A549 (cell line): ENCODE results near the gene TSKU.
"Not testable (repeated sequence)": the region's sequence is repeated elsewhere in the genome, so short reads cannot be mapped to it uniquely, and the experiment has no call there.

Source experiments
- HDAC2 ChIP-seq: fragments of 200-600 bp; sonication (generic); IDR thresholded peaks from 2 replicates; pipeline ENCODE4 v1.6.1; 2016
- JUN ChIP-seq, 2 experiments: fragments of >200 bp; sonication (Bioruptor Twin); formaldehyde crosslinking; IDR thresholded peaks; 2 replicates in 1 of 2; 3 replicates in 1 of 2; pipeline ENCODE4 v1.6.1; 2016 to 2017
- POLR2A ChIP-seq: IDR thresholded peaks from 2 replicates; pipeline ENCODE4 v1.6.1; 2012; ENCODE audit warnings: mild to moderate bottlenecking, low read length
- TF ChIP-seq, protein P1 (sequence below): fragments of 200-600 bp; sonication (generic); IDR thresholded peaks from 2 replicates; pipeline ENCODE4 v1.6.1; 2016; ENCODE audit warnings: antibody characterized with exemption, mild to moderate bottlenecking, moderate library complexity
- TF ChIP-seq, protein P2 (sequence below): fragments of >200 bp; sonication (Bioruptor Twin); formaldehyde crosslinking; IDR thresholded peaks from 3 replicates; pipeline ENCODE4 v1.5.1; 2016

DNA sequence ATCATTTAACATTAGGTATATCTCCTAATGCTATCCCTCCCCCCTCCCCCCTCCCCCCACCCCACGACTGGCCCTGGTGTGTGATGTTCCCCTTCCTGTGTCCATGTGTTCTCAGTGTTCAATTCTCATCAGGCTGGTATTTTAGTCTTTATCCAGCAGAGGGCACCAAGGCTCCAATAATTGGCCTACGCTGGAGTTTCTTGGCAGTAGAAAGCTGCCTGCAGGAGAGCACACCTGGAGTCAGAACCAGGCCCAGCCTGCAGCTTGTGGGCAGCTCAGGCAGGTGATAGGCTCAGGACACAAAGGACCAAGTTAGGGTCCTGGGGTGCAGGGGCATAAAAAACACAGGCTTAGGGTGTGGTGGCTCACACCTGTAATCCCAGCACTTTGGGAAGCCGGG is 49.2 kb upstream of the TSKU start:
- not testable (repeated sequence) for TF ChIP-seq POLR2A; JUN (IDR thresholded peaks at IDR 0.05); HDAC2
- TF ChIP-seq, protein P1, sequence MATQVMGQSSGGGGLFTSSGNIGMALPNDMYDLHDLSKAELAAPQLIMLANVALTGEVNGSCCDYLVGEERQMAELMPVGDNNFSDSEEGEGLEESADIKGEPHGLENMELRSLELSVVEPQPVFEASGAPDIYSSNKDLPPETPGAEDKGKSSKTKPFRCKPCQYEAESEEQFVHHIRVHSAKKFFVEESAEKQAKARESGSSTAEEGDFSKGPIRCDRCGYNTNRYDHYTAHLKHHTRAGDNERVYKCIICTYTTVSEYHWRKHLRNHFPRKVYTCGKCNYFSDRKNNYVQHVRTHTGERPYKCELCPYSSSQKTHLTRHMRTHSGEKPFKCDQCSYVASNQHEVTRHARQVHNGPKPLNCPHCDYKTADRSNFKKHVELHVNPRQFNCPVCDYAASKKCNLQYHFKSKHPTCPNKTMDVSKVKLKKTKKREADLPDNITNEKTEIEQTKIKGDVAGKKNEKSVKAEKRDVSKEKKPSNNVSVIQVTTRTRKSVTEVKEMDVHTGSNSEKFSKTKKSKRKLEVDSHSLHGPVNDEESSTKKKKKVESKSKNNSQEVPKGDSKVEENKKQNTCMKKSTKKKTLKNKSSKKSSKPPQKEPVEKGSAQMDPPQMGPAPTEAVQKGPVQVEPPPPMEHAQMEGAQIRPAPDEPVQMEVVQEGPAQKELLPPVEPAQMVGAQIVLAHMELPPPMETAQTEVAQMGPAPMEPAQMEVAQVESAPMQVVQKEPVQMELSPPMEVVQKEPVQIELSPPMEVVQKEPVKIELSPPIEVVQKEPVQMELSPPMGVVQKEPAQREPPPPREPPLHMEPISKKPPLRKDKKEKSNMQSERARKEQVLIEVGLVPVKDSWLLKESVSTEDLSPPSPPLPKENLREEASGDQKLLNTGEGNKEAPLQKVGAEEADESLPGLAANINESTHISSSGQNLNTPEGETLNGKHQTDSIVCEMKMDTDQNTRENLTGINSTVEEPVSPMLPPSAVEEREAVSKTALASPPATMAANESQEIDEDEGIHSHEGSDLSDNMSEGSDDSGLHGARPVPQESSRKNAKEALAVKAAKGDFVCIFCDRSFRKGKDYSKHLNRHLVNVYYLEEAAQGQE: not testable (repeated sequence)
- TF ChIP-seq, protein P2, sequence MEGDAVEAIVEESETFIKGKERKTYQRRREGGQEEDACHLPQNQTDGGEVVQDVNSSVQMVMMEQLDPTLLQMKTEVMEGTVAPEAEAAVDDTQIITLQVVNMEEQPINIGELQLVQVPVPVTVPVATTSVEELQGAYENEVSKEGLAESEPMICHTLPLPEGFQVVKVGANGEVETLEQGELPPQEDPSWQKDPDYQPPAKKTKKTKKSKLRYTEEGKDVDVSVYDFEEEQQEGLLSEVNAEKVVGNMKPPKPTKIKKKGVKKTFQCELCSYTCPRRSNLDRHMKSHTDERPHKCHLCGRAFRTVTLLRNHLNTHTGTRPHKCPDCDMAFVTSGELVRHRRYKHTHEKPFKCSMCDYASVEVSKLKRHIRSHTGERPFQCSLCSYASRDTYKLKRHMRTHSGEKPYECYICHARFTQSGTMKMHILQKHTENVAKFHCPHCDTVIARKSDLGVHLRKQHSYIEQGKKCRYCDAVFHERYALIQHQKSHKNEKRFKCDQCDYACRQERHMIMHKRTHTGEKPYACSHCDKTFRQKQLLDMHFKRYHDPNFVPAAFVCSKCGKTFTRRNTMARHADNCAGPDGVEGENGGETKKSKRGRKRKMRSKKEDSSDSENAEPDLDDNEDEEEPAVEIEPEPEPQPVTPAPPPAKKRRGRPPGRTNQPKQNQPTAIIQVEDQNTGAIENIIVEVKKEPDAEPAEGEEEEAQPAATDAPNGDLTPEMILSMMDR: peak; percentile 75
